Measurements from ENCODE around the gene BEST1. TPM values are rescaled to one million over a fixed set of nuclear protein-coding genes. Genes with fewer than 3 reads are reported as not detected.

The BEST1 gene
- total RNA-seq, 1 experiment from 2014 or later, result 1.7 TPM

- no peak overlapping the region for H3K4me2 ChIP-seq (ENCODE audit: low read depth, low read length, poor library complexity, severe bottlenecking)
- DNase-seq, result no peak
- no peak overlapping the region for H3K4me3 ChIP-seq (ENCODE audit: low read length)
- no peaks in the 10 kb centered on the region for H3K4me1 ChIP-seq (ENCODE audit: low read length)
- H3K27me3 ChIP-seq (ENCODE audit: low read length), result no peaks in the 10 kb centered on the region
- no peaks in the 10 kb centered on the region for H4K20me1 ChIP-seq (ENCODE audit: insufficient read depth, low read depth, low read length)
- H3K9ac ChIP-seq (ENCODE audit: low read length), result no peak overlapping the region
- no peaks in the 10 kb centered on the region for H3K79me2 ChIP-seq (ENCODE audit: low read length)
- no peaks in the 10 kb centered on the region for H3K36me3 ChIP-seq (ENCODE audit: insufficient read depth, low read length)
- H3K27ac ChIP-seq (ENCODE audit: low read length), result no peak overlapping the region
- H3K9me2 ChIP-seq (replicated peaks; ENCODE audit: insufficient read depth, low read length), result no peaks in the 10 kb centered on the region
- no peaks in the 10 kb centered on the region for H3K9me3 ChIP-seq (ENCODE audit: low read length)
- H2AFZ ChIP-seq (ENCODE audit: low read length), result no peak overlapping the region
Measured at GRCh38 chr11:62004473-62004872, 54.3 kb downstream of the BEST1 start.

- Histone ChIP-seq H4K20me1 (ENCODE audit: insufficient read depth, low read depth, low read length) (no peaks in the 10 kb centered on the region), H3K9me2 (replicated peaks; ENCODE audit: insufficient read depth, low read length) (no peaks in the 10 kb centered on the region), H3K4me1 (ENCODE audit: low read length) (no peaks in the 10 kb centered on the region), H2AFZ (ENCODE audit: low read length) (no peak overlapping the region), H3K9ac (ENCODE audit: low read length) (no peak overlapping the region), H3K4me3 (ENCODE audit: low read length) (no peak overlapping the region), H3K36me3 (ENCODE audit: insufficient read depth, low read length) (no peaks in the 10 kb centered on the region), H3K79me2 (ENCODE audit: low read length) (no peaks in the 10 kb centered on the region), H3K4me2 (ENCODE audit: low read depth, low read length, poor library complexity, severe bottlenecking) (no peak overlapping the region), H3K27me3 (ENCODE audit: low read length) (no peaks in the 10 kb centered on the region), H3K9me3 (ENCODE audit: low read length) (no peaks in the 10 kb centered on the region), H3K27ac (ENCODE audit: low read length) (no peak overlapping the region)
- DNase-seq, result no peak
Measured at GRCh38 chr11:62008193-62008592, 58.0 kb downstream of the BEST1 start.

- no peaks in the 10 kb centered on the region for H3K4me1 ChIP-seq (ENCODE audit: low read length)
Measured at GRCh38 chr11:62010935-62011528, 60.9 kb downstream of the BEST1 start.

GRCh38 chr11:62011881-62012280 lies 61.7 kb downstream of the BEST1 start:
- Histone ChIP-seq H3K79me2 (ENCODE audit: low read length) (no peaks in the 10 kb centered on the region), H3K9me3 (ENCODE audit: low read length) (no peaks in the 10 kb centered on the region), H3K4me1 (ENCODE audit: low read length) (no peaks in the 10 kb centered on the region), H3K9ac (ENCODE audit: low read length) (no peak overlapping the region), H2AFZ (ENCODE audit: low read length) (no peak overlapping the region), H3K27ac (ENCODE audit: low read length) (no peak overlapping the region), H4K20me1 (ENCODE audit: insufficient read depth, low read depth, low read length) (no peaks in the 10 kb centered on the region), H3K36me3 (ENCODE audit: insufficient read depth, low read length) (no peaks in the 10 kb centered on the region), H3K4me2 (ENCODE audit: low read depth, low read length, poor library complexity, severe bottlenecking) (no peak overlapping the region), H3K9me2 (replicated peaks; ENCODE audit: insufficient read depth, low read length) (no peaks in the 10 kb centered on the region), H3K27me3 (ENCODE audit: low read length) (no peaks in the 10 kb centered on the region), H3K4me3 (ENCODE audit: low read length) (no peak overlapping the region)
- DNase-seq, result no peak

More at GRCh38 chr11:62010935-62011528, 60.9 kb downstream of the BEST1 start:
- Histone ChIP-seq H3K4me2 (ENCODE audit: low read depth, low read length, poor library complexity, severe bottlenecking) (no peak overlapping the region), H3K27ac (ENCODE audit: low read length) (no peak overlapping the region), H3K9ac (ENCODE audit: low read length) (no peak overlapping the region), H3K36me3 (ENCODE audit: insufficient read depth, low read length) (no peaks in the 10 kb centered on the region), H4K20me1 (ENCODE audit: insufficient read depth, low read depth, low read length) (no peaks in the 10 kb centered on the region), H3K4me3 (ENCODE audit: low read length) (no peak overlapping the region), H3K9me3 (ENCODE audit: low read length) (no peaks in the 10 kb centered on the region), H2AFZ (ENCODE audit: low read length) (no peak overlapping the region), H3K27me3 (ENCODE audit: low read length) (no peaks in the 10 kb centered on the region), H3K79me2 (ENCODE audit: low read length) (no peaks in the 10 kb centered on the region), H3K9me2 (replicated peaks; ENCODE audit: insufficient read depth, low read length) (no peaks in the 10 kb centered on the region)
- no peak for DNase-seq

GRCh38 chr11:62012451-62012831 lies 62.3 kb downstream of the BEST1 start:
- no peaks in the 10 kb centered on the region for H3K79me2 ChIP-seq (ENCODE audit: low read length)
- no peaks in the 10 kb centered on the region for H3K4me1 ChIP-seq (ENCODE audit: low read length)
- H3K9ac ChIP-seq (ENCODE audit: low read length), result no peak overlapping the region
- no peak for DNase-seq
- no peak overlapping the region for H3K27ac ChIP-seq (ENCODE audit: low read length)
- H4K20me1 ChIP-seq (ENCODE audit: insufficient read depth, low read depth, low read length), result no peaks in the 10 kb centered on the region
- no peaks in the 10 kb centered on the region for H3K9me3 ChIP-seq (ENCODE audit: low read length)
- H3K4me2 ChIP-seq (ENCODE audit: low read depth, low read length, poor library complexity, severe bottlenecking), result no peak overlapping the region
- no peak overlapping the region for H3K4me3 ChIP-seq (ENCODE audit: low read length)
- H2AFZ ChIP-seq (ENCODE audit: low read length), result no peak overlapping the region
- no peaks in the 10 kb centered on the region for H3K36me3 ChIP-seq (ENCODE audit: insufficient read depth, low read length)
- H3K9me2 ChIP-seq (replicated peaks; ENCODE audit: insufficient read depth, low read length), result no peaks in the 10 kb centered on the region
- H3K27me3 ChIP-seq (ENCODE audit: low read length), result no peaks in the 10 kb centered on the region

GRCh38 chr11:62012832-62013461 lies 62.8 kb downstream of the BEST1 start:
- no peak overlapping the region for H3K4me2 ChIP-seq (ENCODE audit: low read depth, low read length, poor library complexity, severe bottlenecking)
- DNase-seq, result no peak

More at GRCh38 chr11:62012832-62013461, 62.8 kb downstream of the BEST1 start:
- H2AFZ ChIP-seq (ENCODE audit: low read length), result no peak overlapping the region
- no peak overlapping the region for H3K9ac ChIP-seq (ENCODE audit: low read length)
- H4K20me1 ChIP-seq (ENCODE audit: insufficient read depth, low read depth, low read length), result no peaks in the 10 kb centered on the region
- no peaks in the 10 kb centered on the region for H3K36me3 ChIP-seq (ENCODE audit: insufficient read depth, low read length)
- H3K4me3 ChIP-seq (ENCODE audit: low read length), result no peak overlapping the region
- no peaks in the 10 kb centered on the region for H3K27me3 ChIP-seq (ENCODE audit: low read length)
- no peaks in the 10 kb centered on the region for H3K9me3 ChIP-seq (ENCODE audit: low read length)
- no peak overlapping the region for H3K27ac ChIP-seq (ENCODE audit: low read length)
- no peaks in the 10 kb centered on the region for H3K9me2 ChIP-seq (replicated peaks; ENCODE audit: insufficient read depth, low read length)
- no peaks in the 10 kb centered on the region for H3K79me2 ChIP-seq (ENCODE audit: low read length)
- H3K4me1 ChIP-seq (ENCODE audit: low read length), result no peaks in the 10 kb centered on the region

Small RNAs within 50 kb of the gene (small RNA-seq; reads per million reads assigned to genes)
- not detected for gene RNU6-1243P

Other genes with a start within 250 kb of the BEST1 start
- 0.32 TPM in 1 of 2 replicates, not detected in the other for gene MYRF, start 197.7 kb upstream of the BEST1 start, total RNA-seq (2014; rRNA removed; shearing (Covaris generic); ENCODE audit: low replicate concordance)
- 81.3 and 303 TPM in 2 replicates for gene TMEM258, start 157.8 kb upstream of the BEST1 start, total RNA-seq (2014; rRNA removed; shearing (Covaris generic); ENCODE audit: low replicate concordance)
- 18.0 and 32.4 TPM in 2 replicates for gene FEN1, start 157.4 kb upstream of the BEST1 start, total RNA-seq (2014; rRNA removed; shearing (Covaris generic); ENCODE audit: low replicate concordance)
- gene FADS1, start 133.3 kb upstream of the BEST1 start, total RNA-seq (2014; rRNA removed; shearing (Covaris generic); ENCODE audit: low replicate concordance), result 80.3 and 99.6 TPM in 2 replicates
- gene FADS2, start 122.1 kb upstream of the BEST1 start, total RNA-seq (2014; rRNA removed; shearing (Covaris generic); ENCODE audit: low replicate concordance), result 74.0 and 75.7 TPM in 2 replicates
- gene FADS3, start 58.8 kb upstream of the BEST1 start, total RNA-seq (2014; rRNA removed; shearing (Covaris generic); ENCODE audit: low replicate concordance), result 39.5 and 70.4 TPM in 2 replicates
- gene RAB3IL1, start 32.8 kb upstream of the BEST1 start, total RNA-seq (2014; rRNA removed; shearing (Covaris generic); ENCODE audit: low replicate concordance), result not detected in 2 replicates
- gene FTH1, start 17.3 kb downstream of the BEST1 start, total RNA-seq (2014; rRNA removed; shearing (Covaris generic); ENCODE audit: low replicate concordance), result 209 and 392 TPM in 2 replicates
- 36.8 and 48.8 TPM in 2 replicates for gene INCENP, start 173.7 kb downstream of the BEST1 start, total RNA-seq (2014; rRNA removed; shearing (Covaris generic); ENCODE audit: low replicate concordance)
- gene SCGB1D1, start 239.9 kb downstream of the BEST1 start, total RNA-seq (2014; rRNA removed; shearing (Covaris generic); ENCODE audit: low replicate concordance), result not detected in 2 replicates

Measured in Karpas-422 (cell line).